CD4-positive, alpha-beta T cell treated with Interleukin-1 beta for 1 hour (primary cell): ENCODE measurements around the gene BCKDHB.

Experiments
- DNase-seq, 2 donors: peaks; one replicate each; pipeline ENCODE4 v3.0.0-alpha.2; 2020 to 2022

The BCKDHB gene

DNA sequence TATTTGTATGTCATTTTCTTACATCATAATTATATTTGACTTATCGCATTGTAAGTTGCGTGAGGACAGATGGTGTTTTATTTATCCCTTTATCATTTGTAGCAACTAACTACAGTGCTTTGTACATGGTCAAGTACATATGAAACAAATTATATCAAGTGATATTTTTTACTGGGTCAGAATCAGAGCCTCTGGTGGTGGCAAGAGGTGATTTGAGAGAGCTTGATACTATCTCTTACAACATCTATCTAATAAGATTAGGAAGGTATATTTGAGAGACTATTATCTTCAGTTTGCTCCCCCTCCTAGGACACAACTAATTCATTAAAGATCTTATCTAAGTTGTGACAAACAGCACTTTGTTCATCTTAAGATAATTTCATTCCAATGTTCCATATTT lies 47.7 kb downstream of the BCKDHB start:
- DNase-seq, result no peak

DNA sequence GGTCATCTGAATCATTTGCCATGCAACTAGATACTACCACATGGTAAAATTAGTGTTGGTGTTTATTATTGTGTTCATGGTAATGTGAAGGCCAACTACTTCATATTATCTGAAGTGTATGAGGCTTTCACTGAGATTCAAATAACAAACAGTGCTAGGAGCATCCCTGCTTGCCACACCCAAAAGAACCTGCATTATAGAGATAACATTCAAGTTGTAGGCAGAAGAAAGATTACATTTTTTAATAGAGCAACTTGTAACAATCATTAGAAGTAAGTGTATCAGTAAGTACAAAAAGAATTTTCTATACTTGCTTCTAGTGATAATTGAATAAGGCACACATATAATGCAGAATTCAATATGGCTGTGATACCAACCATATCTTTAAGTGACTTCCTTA lies 49.8 kb downstream of the BCKDHB start:
- DNase-seq, result no peak

DNA sequence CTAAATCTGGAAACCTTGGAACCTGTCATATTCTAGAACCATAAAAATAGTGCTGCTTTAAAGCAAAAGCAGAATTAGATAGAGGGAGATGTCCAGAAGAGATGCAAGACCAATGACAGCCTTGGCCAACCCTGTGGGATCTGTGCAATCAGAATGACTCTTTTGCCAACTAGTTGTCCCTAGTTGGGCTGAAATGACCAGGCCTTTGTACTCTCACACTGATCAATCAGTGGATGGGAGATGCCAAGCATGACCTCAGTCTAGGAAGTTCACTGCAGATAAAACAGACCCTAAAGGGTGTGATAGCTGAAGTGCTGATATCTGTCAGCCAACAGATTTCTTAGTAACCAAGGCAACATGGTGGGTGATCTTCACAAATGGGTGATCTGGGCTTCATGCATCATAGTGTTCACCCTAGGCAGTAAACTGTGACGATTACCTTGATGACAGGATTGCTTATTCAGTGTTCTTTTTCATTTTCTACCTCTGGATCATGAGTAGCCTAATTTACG lies 52.1 kb downstream of the BCKDHB start:
- DNase-seq, result no peak

DNA sequence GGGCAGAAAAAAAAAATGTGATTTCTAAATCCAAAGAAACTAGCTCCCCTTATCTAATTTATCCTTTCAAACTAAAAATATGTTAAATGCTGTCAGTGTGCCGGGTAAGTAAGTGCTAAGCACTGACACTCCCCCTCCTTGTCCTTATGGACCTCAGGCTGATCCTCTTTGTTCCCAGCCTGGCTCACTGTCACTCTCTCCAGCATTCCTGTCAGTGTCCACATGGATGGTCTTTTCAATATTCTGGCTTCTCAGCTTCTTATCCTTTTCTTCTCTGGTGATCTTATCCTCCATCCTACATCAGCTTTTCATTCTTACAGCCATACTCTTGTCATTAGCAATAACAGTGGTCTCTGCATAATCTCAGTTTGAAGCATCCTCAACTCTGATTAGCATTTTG lies 55.0 kb downstream of the BCKDHB start:
- DNase-seq, result no peak

DNA sequence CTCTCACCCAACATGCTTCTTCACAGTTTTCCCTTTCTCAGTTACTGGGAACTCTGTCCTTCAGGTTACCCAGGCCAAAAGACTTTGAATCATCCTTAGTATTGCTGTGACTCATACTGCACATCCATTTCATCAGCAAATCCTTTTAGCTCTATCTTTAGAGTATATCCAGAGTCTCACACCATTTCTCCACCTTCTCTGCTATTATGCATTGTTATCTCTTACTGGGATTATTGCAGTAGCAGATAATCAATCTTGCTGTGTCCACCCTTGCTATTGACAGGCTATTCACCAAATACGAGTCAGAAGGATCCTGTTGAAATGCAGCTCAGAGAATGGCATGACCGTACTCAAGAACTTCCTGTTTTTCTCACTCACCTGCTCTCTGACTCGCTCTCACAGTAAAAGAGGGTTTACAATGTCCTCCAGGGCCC lies 57.3 kb downstream of the BCKDHB start:
- no peak for DNase-seq

DNA sequence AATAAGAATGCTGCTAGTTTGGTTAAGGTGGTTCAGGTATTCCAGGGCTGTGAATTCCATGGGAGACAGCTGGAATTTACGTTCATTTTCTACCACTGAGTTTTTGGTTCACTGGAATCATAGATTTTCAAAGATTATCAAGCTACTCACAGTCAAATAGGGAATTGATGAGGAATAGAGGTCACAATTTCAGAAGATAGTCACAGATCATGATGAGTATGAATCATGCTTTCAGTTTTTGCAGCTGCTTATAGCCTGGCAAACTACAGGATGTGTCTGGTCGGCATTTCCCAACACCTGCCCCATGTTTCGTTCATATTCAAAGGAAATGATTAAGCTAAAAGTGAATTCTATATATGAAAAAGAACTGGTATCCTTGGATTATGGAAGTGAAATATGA lies 58.7 kb downstream of the BCKDHB start:
- DNase-seq, result no peak

DNA sequence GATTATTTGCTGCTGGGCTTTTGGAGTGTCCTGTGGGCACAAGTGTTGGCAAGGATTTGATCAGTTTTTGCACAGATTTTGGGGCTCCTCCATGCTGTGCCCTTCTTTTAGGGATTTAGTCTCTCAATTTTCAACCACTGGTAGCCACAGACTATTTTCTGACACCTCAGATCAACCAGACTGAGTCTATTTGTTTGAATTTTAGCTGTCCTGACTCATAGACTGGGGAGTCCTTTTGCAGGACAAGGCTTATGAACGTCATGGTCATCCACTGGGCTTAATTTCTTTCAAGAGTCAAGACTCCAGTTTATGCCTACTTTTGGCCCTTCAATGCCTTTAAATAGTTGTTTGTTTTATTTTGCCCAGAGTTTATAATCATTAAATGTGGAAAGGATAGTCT lies 59.3 kb downstream of the BCKDHB start:
- DNase-seq, result no peak

DNA sequence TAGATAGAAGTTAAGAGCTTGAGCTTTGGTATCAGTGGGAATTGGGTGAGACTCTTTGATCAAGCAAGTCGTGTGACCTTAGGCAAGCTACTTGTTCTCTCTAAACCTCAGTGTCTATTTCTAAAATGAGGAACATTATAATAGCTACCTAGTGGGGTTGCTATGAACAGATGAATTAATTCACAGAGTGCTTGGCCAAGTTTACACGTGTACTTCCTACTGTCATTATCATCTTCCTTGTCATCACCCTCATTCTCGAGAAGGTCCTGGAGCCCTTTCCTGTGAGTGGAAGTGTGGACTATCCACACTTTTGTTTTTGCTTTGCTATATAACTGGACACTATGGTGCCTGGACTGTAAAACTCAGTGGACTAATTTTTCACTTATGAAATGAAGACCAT lies 64.0 kb downstream of the BCKDHB start:
- no peak for DNase-seq

DNA sequence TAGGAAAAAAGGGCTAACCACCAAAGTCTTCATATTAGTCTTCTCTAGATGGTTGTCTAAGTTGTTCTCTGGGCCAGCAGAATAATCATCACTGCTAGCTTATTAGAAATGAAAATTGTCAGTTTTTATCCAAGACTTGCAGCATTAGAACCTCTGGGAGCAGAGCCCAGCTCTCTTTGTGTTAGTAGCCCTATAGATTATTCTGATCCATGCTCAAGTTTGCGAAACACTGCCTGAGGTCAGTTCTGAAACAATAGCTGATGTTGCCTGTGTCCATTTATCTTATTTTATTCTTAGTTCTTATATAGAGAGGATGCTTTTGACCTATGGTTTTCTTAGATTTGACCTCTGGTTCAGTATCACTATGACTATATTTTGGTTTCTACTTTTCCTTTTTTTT lies 66.9 kb downstream of the BCKDHB start:
- no peak for DNase-seq

DNA sequence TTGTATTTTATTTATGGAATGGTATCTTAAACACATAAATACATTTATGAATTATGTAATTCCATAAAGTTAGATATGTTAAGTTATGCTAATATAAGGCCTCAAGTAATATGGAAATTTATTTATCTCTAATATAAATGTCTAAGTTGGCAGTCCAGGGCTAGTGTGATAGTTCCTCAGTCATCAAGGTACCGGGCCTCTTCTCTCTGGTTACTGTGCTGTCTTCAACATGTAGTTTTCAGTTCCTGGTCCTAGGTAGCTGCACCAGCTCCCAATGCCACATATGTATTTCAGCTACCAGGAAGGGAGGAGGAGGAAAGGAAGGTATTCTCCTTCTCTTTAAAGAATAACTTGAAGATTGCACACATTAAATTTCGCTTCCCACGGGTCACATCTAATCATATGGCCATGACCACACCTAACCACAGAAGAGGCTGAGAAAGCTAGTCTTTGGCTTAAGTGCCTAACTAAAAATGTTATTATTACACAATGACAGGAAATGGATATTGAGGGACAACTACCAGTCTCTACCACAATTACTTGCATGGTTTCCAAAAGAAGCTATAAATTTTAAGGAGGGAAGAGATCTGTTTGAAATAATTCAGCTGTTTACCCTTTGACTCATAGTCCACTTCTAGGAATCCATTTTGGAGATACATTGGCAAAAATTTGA lies 68.6 kb downstream of the BCKDHB start:
- DNase-seq, result no peak

DNA sequence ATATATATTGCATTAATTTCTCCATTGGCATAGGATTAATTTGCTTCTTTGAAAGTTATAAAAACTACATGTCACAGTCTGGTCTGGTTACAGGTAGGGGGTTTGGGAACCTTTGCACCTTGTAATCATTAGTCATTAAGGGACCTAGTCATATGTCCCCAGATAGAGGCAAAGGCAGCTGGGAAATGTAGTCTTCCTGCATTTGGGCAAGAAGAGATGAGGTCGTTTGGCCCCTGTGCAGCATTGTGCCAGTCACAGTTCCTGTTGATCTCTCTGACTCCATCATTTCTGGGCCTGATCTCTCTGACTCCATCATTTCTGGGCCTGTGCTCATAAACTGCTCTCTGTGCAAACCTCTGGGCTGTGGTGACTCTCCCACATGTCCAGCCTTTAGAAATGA lies 73.2 kb downstream of the BCKDHB start:
- DNase-seq, result no peak

DNA sequence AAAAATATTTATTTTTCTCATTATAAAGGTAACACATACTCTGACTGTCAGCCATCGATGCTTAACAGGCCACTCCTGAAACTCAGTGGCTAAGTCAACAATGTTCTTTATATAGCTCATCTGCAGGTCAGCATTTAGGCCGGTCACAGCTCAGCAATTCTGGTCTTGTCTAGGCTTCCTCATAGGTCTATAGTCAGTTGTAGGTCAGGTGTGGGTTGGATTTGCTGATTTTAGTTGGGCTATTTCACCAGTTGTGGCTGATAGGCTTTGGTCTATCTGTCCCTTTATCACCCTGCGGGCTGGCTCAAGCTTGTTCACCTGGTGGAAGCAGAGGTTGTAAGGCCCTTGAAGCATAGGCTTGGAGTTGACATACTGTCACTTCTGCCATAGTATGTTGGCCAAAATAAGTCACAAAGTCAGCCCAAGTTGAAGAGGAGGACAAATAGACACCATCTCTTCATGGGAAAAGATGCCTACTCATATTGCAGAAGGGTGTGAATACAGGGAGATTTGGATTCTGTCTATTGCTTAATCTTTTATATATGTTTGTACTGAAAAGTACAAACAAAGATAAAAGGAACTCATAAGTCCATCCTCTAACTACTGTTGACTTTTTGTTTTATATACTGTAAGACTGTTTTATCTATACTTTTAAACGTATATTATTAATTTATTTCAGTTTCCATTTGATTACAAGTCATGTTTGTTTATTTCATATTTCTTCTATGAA lies 75.0 kb downstream of the BCKDHB start:
- no peak for DNase-seq

DNA sequence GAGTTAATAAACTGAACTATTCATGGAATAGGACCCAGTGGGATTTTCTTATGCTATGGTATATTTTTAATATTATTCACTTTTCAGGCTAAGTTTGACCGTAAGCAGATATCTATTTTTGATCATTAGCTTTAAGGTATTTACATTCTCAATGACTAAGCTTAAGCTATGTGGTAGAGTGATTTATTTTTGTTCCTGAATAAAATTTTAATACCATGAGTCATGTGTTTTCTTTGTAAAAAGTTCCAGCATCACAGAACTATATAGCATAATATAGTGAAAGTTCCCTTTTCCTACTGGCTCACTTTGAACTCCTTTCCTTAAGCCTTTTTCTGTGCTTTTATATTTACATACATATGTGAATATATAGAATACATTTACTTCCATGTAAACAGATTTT lies 75.8 kb downstream of the BCKDHB start:
- DNase-seq, result no peak

DNA sequence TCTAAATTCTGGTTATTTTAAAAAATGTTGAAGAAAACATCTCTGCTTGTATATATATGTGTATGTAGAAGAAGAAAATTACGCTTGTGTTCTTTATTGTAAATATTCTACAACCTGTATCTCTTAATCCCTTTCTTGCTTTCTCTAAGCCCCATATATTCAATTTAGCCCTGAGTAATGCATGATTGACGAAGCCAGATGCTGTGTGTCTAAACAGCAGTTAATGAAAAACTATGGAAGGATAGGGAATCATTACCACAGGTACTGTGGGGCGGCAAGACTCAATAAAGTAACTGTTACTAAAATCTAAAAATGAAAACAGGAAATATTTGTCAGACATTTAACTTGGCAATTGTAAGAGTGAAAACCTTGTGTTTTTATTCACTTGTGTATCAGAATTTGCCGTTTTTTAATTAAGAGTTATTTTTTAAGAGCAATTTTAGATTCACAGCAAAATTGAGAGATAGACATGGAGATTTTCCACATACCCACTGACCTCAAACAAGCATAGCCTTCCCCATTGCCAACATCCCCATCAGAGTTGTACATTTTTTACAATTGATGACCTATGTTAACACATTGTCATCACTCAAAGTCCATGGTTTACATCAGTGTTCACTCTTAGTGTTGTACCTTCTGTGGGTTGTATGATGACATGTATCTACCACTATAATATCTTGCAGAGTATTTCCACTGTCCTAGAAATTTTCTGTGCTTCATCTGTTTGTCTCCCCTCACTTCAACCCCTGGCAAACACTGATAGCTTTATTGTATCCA lies 76.7 kb downstream of the BCKDHB start:
- DNase-seq, result no peak

DNA sequence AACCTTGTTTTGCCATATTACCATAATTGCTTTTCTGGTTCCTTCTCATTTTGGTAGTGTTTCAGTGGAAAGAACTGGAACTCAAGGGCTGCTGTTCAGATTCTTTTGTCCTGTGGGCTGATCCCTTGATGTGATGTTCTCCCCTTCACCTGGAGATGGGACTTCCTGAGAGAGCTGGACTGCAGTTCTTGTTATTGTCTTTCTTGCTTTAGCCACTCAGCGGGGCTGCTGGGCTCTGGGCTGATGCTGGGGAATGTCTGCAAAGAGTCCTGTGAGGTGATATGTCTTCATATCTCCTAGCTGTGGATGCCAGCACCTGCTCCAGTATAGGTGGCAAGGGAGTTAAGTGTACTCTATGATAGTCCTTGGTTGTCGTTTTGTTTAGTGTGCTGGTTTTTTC lies 79.0 kb downstream of the BCKDHB start:
- DNase-seq, result no peak

DNA sequence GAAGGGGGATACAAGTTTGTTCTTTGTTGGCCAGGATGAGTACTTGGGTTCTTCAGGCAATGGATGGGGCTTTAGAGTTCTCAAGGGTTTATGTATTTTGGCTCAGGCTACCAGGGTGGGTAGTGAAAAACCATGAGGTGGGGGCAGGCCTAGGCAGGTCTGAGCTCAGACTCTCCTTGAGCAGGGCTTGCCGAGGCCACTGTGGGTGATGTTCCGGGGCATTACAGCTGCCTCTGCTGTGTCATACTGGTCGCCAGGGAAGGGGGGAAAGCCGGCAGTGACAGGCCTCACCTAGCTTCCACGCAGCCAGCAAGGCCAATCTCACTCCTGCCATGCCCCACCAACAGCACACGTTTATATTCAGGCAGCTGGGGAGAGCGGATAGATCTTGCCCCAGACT lies 79.6 kb downstream of the BCKDHB start:
- no peak for DNase-seq

DNA sequence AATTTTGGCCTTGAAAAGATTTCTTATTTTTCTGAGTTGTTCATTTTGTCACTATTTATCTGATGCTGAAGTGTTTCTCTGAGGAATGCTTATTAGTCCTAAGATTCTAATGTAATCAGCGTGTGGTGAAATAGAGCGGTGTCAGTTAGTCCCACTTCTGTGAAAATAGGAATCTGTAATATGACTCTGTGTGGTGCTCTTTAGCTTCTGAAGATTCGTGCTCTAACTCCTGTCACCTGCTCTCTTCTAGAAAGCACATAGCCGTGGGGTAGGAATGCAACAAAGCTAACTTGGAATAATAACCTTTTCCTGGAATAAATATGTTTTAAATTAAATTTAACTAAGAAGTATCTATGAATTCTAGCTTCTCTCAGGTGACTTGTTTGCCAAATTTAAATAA lies 90.4 kb downstream of the BCKDHB start:
- DNase-seq, result no peak

DNA sequence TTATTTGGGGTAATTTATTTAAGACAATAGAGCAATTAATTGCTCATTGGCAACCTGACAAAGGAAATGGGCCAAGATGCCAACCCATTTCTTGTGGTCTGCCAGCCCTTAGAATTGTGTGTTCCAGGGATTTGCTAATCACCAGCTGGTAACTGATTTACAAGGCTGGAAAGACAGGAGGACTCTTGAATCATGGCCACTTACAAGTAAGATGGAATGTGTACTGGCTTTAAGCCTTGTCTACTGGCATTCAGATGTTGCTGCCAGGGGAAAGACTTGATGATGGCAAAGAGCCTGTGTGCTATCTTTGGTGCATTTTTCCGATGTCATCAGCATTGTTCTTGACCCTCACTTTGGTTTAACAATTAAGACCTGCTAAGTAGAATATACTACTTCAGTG lies 91.0 kb downstream of the BCKDHB start:
- no peak for DNase-seq

DNA sequence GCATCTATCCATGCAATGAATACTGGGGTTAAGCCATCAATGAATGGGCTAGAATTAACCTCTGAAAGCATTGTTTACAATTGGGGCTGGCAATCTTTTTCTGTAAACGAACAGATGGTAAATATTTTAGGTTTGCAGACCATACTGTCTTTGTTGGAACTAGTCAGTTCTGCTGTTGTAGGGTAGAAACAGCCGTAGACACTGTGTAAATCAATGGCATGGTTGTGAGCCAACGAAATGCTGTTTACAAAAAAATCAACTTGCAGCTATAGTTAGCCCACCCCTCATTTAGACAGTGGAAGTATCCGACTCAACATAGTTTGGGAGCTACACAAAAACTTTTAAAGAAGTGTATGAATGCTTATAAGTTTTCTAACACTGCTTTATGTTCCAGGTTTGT lies 91.5 kb downstream of the BCKDHB start:
- DNase-seq, result no peak

DNA sequence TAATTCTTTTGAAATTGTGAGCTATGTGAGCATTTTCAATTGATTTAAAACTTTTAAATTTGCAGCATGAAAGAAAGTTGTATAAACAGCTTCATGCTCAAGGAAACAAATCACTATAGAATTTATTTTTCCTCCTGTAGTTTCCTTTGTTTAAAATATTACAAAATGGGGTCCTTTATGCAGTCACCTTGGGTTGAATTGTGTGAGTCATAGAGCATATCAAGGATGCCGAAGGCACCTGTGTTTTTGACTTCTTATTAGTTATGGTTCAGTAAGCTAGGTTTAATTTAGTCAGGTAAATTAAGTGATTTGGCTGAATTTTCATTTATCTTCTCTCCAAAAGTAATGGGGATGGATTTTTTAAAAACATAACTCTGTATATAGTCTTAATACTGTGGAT lies 96.8 kb downstream of the BCKDHB start:
- DNase-seq, result no peak

DNA sequence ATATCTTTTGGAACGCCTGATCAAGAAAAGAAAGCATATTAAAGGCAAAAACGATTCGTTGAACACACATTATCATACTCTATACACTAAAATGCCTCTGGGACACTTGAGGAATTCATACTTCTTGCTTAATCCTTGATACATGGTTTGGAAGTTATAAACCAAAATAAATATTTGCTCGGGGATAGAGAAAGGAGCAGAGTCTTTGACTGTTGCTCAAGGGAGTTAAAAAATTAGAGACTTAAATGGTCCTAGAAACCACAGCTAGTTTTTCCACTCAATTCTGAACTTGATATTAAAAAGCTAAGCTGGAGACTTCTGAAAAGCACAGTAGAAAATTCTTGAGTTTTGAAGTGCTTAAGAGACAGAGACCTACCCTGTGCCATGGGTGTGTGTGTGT lies 98.9 kb downstream of the BCKDHB start:
- DNase-seq, result no peak

DNA sequence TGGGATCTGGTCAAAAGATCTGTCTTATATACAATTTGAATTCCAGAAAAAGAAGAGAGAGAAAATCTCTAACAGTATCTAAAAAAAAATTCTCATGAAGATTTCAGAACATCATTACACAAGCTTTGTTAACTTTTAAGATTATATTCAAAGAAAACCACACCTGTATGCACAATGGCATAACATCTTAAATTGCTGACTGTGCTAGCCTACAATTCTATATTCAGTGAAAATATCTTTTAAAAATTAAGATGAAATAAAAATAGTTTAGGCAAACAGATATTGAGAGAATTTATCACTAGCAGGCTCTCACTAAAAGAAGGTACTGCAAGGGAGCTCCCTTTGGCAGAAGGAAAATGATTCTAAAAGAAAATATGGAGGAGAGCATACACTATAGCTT lies 100.3 kb downstream of the BCKDHB start:
- no peak for DNase-seq

DNA sequence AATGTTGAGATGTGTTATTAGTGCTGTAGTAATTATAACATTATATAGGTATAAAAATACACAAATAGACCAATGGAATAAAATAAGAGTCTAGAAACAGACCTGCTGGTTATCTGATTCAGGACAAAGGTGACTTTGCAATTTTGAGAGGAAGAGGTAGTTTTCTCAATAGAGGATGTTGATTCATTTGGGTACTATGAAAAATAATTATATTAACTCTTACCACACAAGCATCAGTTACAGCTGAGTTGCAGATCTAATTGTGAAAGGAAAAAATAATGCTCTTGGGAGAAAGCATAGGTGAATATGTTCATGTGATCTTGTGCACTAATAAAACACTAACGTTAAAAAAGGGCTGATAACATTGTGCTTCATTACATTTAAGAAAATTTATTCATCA lies 103.0 kb downstream of the BCKDHB start:
- DNase-seq, result no peak

DNA sequence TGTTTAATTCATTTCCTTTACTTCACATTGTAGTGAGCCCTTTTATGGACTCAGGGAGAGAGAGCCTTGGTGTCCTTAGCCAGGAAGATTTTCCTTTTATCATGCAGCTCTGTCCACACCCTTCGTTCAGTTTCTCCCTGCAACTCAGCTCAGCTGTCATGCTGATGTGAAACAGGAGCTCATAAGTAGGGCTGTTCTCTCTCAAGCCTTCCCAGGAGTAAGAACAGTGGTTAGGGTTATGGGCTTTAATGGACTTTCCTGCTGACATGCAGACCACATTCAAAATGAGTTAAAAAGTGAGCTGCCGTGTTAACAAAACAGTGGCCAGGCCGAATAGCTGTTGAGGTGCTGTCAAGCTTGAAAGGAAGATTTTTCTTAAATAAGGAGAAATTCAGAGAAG lies 104.1 kb downstream of the BCKDHB start:
- no peak for DNase-seq
